PFSK-1 (cell line): Measurements from ENCODE around the gene PRDM16.

Experiments used
- FOXP2 ChIP-seq: optimal IDR thresholded peaks from 2 replicates; pipeline ENCODE3; 2011; ENCODE audit warnings: borderline replicate concordance, control low read depth, inconsistent platforms; ENCODE audit not compliant: insufficient read depth; ENCODE audit errors: extremely low read length, extremely low read depth
- POLR2AphosphoS5 ChIP-seq: IDR thresholded peaks from 2 replicates; pipeline ENCODE4 v1.6.1; 2012; ENCODE audit warnings: low read depth, mild to moderate bottlenecking, control low read depth, low read length, moderate library complexity
- SIN3A ChIP-seq: IDR thresholded peaks from 2 replicates; pipeline ENCODE4 v1.6.1; 2012; ENCODE audit warnings: mild to moderate bottlenecking, low read length, moderate library complexity, borderline replicate concordance; ENCODE audit not compliant: insufficient read depth
- TAF1 ChIP-seq: IDR thresholded peaks from 2 replicates; pipeline ENCODE4 v1.6.1; 2012; ENCODE audit warnings: low read length, control low read depth, borderline replicate concordance; ENCODE audit not compliant: insufficient read depth
- TF ChIP-seq, protein P1 (sequence below), 2 experiments: IDR thresholded peaks; 2 replicates each; pipeline versions ENCODE4 v1.6.1 to v1.8.0; 2011 to 2012; ENCODE audit warnings: low read depth in 2 of 2, low read length in 2 of 2, control low read depth in 1 of 2, inconsistent platforms in 1 of 2, mild to moderate bottlenecking in 1 of 2, moderate library complexity in 1 of 2; ENCODE audit not compliant: insufficient read depth in 1 of 2

The PRDM16 gene

DNA sequence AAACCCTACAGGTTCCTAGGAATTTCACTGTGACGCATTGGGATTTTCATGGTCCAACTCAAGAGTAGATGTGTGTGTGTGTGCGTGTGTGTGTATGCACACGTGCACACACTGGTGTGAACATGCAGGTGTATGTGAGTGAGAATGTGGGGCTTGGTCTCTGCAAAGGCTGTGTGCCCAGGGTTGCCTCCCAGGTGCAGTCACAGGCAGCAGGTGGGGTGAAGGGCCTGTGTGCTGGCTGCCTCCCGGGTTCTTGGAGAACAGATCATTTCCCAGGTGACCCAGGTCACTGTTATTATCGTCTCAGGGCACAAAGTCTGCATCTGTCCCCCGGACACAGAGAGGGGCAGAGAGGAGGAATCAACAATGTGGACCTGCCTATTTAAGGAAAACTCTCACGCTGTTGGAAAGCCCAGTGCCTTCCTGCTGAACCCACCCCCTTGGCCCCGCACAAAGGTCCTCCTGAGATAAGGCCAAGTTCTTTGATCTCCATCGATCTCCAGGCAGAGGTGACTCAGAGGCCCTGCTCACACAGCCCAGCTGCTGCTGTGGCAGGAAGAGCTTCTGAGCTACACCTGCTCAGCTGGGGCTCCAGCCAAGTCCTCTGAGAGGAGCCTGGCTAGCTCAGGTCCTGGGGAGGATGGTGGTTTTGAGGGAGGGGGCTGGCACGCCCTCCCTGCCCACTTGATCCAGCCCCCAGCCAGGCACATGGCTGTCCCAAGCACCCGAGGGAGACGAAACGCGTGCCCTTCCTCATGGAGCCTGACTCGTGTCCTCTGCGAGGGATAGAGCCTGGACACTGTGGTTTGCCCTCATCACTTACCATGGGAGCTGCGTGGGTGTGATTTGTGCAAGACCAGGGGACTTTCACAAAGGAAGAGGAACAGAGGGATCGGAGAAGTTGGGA, 251.5 kb downstream of the PRDM16 start:
- TF ChIP-seq, protein P1, sequence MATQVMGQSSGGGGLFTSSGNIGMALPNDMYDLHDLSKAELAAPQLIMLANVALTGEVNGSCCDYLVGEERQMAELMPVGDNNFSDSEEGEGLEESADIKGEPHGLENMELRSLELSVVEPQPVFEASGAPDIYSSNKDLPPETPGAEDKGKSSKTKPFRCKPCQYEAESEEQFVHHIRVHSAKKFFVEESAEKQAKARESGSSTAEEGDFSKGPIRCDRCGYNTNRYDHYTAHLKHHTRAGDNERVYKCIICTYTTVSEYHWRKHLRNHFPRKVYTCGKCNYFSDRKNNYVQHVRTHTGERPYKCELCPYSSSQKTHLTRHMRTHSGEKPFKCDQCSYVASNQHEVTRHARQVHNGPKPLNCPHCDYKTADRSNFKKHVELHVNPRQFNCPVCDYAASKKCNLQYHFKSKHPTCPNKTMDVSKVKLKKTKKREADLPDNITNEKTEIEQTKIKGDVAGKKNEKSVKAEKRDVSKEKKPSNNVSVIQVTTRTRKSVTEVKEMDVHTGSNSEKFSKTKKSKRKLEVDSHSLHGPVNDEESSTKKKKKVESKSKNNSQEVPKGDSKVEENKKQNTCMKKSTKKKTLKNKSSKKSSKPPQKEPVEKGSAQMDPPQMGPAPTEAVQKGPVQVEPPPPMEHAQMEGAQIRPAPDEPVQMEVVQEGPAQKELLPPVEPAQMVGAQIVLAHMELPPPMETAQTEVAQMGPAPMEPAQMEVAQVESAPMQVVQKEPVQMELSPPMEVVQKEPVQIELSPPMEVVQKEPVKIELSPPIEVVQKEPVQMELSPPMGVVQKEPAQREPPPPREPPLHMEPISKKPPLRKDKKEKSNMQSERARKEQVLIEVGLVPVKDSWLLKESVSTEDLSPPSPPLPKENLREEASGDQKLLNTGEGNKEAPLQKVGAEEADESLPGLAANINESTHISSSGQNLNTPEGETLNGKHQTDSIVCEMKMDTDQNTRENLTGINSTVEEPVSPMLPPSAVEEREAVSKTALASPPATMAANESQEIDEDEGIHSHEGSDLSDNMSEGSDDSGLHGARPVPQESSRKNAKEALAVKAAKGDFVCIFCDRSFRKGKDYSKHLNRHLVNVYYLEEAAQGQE (IDR thresholded peaks at IDR 0.05; ENCODE audit: insufficient read depth in 1 of 2, low read depth in 2 of 2, low read length in 2 of 2) = no peak
- TF ChIP-seq POLR2AphosphoS5 (no peak), FOXP2 (no peak), SIN3A (no peak), TAF1 (no peak)

DNA sequence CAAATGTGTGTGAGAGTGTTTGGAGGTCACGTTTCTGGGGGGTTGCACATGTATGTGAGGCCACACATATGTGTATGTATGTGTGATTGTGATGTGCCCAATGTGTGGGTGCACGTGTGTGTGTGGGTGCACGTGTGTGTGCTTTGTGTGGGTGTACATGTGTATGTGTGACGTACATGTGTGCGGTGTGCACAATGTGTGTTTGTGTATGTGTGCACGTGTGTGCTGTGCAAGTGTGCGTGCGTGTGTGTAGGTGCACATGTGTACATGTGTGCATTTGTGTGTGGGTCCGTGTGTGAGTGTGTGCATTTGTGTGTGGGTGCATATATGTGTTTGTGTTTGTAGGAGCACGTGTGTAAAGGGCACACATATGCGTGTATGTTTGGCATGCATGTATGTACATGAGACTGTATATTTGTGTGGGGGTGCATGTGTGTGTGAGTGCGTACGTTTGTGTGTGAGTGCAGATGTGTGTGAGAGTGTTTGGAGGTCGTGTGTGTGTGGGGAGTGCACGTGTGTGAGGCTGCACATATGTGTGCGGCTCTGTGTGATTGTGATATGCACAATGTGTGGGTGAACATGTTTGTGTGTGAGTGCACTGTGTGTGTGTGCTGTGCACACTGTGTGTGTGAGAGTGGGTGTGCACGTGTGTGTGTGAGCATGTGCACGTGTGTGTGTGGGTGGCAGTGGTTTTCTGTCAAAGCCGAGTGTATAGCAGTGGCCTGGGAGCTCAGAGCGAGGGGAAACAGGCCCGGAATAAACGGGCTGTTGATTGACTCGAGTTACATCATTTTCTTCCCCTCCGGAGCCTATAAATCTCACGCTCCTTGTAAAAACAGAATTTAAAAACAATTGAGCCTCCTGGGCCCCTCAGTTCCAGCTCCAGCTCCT, 252.8 kb downstream of the PRDM16 start:
- TF ChIP-seq, protein P1 (IDR thresholded peaks at IDR 0.05; ENCODE audit: insufficient read depth in 1 of 2, low read depth in 2 of 2, low read length in 2 of 2) = no peak
- no peak for TF ChIP-seq POLR2AphosphoS5
- TF ChIP-seq TAF1 = no peak
- no peak for TF ChIP-seq SIN3A

DNA sequence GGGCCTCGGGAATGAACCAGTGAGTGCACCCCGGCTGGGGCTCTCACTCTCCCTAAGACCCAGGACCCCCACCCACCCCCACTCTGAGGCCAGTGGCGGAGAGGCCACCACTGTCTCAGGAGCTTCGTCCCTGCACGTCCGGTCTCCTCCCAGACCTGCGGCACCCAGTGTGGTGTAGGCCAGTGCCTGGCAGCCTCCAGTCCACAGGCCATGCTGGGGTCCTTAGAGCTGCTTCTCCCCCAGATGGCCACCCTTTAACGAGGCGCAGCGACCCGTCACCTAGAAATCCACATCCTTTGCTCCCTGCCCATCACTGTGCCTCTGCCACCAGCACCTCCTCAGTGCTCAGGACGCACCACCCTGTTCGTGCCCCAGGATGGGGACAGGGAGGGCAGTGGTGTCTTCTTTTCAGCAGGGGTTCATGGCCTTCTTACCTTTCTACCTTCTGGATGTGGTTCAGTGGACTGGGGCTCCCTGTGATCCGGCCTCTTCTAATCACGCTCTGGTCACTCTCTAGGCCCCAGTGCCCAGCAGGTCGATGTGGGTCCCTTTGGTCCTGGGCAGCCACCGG, 253.5 kb downstream of the PRDM16 start:
- TF ChIP-seq SIN3A = no peak
- TF ChIP-seq FOXP2 = no peak
- TF ChIP-seq TAF1 = no peak
- TF ChIP-seq, protein P1 (IDR thresholded peaks at IDR 0.05; ENCODE audit: insufficient read depth in 1 of 2, low read depth in 2 of 2, low read length in 2 of 2) = no peak

DNA sequence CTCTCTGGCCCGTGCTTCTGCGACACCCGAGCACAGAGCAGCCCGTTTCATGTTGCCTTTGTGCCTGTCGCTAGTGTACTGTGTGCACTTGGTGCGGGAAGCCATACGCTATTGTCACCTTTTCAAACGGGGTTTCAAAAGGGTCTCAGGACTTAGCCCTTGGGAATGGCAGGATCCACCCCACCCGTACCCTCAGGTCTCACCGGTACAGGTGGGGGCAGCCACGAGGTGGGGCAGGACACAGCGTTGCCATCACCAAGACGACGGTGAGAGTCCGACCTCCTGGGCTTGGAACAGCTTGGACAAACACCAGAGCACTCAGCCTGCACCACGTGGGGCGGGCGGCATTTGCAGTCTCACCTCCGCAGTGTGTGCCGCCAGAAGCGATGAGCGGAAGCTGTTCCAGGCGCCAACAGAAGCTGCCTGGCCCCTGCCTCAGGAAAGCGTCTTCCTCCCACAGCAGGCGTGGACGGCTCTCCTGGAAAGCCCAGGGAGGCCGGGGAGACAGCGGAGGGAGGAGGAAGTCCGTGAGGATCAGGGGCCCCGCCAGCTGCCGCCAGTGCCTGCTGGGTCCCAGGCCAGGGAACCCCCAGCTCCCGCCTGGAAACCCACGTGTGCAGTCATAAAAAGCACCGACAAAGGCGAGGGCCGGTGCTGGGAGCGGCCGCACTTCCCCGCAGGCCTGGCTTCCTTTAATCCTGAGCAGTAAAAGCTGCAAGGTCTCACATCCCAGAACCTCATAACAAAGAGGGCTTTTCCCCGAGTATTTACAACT, 254.2 kb downstream of the PRDM16 start:
- TF ChIP-seq, protein P1 (IDR thresholded peaks at IDR 0.05; ENCODE audit: insufficient read depth in 1 of 2, low read depth in 2 of 2, low read length in 2 of 2) = no peak
- TF ChIP-seq POLR2AphosphoS5 = no peak
- no peak for TF ChIP-seq TAF1
- no peak for TF ChIP-seq SIN3A
- TF ChIP-seq FOXP2 = no peak
